H9 (cell line): ENCODE results near the gene TPRG1. TPM values are rescaled to one million over a fixed set of nuclear protein-coding genes. Genes with fewer than 3 reads are reported as not detected.

Experiments used
- DNase-seq: peaks from one replicate; pipeline ENCODE4 v3.0.0-alpha.2; 2017
- H2AFZ ChIP-seq: one replicate; pipeline ENCODE4 v1.6.1; 2013; ENCODE audit warnings: mild to moderate bottlenecking, low read length, control low read depth, moderate library complexity
- H2AK5ac ChIP-seq: 2 replicates; pipeline ENCODE4 v1.6.1; 2013; ENCODE audit warnings: low read length, control low read depth, mixed read lengths; ENCODE audit not compliant: insufficient read length
- H2BK120ac ChIP-seq: one replicate; pipeline ENCODE4 v1.6.1; 2013; ENCODE audit warnings: low read depth, mild to moderate bottlenecking, low read length, control low read depth, inconsistent platforms; ENCODE audit not compliant: poor library complexity, severe bottlenecking
- H2BK12ac ChIP-seq: 2 replicates; pipeline ENCODE4 v1.6.1; 2013; ENCODE audit warnings: low read length, control low read depth, mixed read lengths, low read depth; ENCODE audit not compliant: insufficient read length
- H2BK15ac ChIP-seq: 2 replicates; pipeline ENCODE4 v1.6.1; 2013; ENCODE audit warnings: low read depth, low read length, control low read depth
- H2BK20ac ChIP-seq: one replicate; pipeline ENCODE4 v1.6.1; 2013; ENCODE audit warnings: low read depth, mild to moderate bottlenecking, low read length, control low read depth, inconsistent platforms; ENCODE audit not compliant: poor library complexity, severe bottlenecking
- H2BK5ac ChIP-seq: 2 replicates; pipeline ENCODE4 v1.6.1; 2013; ENCODE audit warnings: low read length, control low read depth, mixed read lengths; ENCODE audit not compliant: insufficient read length
- H3K14ac ChIP-seq: 2 replicates; pipeline ENCODE4 v1.6.1; 2013; ENCODE audit warnings: low read length, control low read depth; ENCODE audit not compliant: insufficient read depth
- H3K18ac ChIP-seq: 2 replicates; pipeline ENCODE4 v1.6.1; 2013; ENCODE audit warnings: low read depth, mild to moderate bottlenecking, mixed read lengths, low read length, control low read depth; ENCODE audit not compliant: insufficient read length
- H3K23ac ChIP-seq: 2 replicates; pipeline ENCODE4 v1.6.1; 2013; ENCODE audit warnings: low read length, control low read depth, mixed read lengths, low read depth; ENCODE audit not compliant: insufficient read length
- H3K23me2 ChIP-seq: 2 replicates; pipeline ENCODE4 v1.6.1; 2013; ENCODE audit warnings: low read depth, mild to moderate bottlenecking, mixed read lengths, low read length, control low read depth; ENCODE audit not compliant: insufficient read length, poor library complexity, severe bottlenecking
- H3K27ac ChIP-seq: 2 replicates; pipeline ENCODE4 v1.5.1; 2013; ENCODE audit warnings: low read length, control low read depth, mixed read lengths, low read depth; ENCODE audit not compliant: insufficient read length
- H3K27me3 ChIP-seq: 2 replicates; pipeline ENCODE4 v1.6.1; 2013; ENCODE audit warnings: low read length, control low read depth, inconsistent platforms; ENCODE audit not compliant: insufficient read depth
- H3K4ac ChIP-seq: 2 replicates; pipeline ENCODE4 v1.6.1; 2013; ENCODE audit warnings: low read depth, mild to moderate bottlenecking, control low read depth, inconsistent platforms, low read length, moderate library complexity
- H3K4me1 ChIP-seq: 2 replicates; pipeline ENCODE4 v1.6.1; 2013; ENCODE audit warnings: low read length, control low read depth, inconsistent platforms; ENCODE audit not compliant: insufficient read depth
- H3K4me2 ChIP-seq: 2 replicates; pipeline ENCODE4 v1.6.1; 2013; ENCODE audit warnings: low read length, control low read depth, mixed read lengths; ENCODE audit not compliant: insufficient read length, insufficient read depth
- H3K56ac ChIP-seq: 2 replicates; pipeline ENCODE4 v1.6.1; 2013; ENCODE audit warnings: low read depth, mild to moderate bottlenecking, mixed read lengths, low read length, control low read depth; ENCODE audit not compliant: insufficient read length
- H3K79me1 ChIP-seq: 2 replicates; pipeline ENCODE4 v1.6.1; 2013; ENCODE audit warnings: low read depth, mild to moderate bottlenecking, moderate library complexity, low read length, control low read depth, inconsistent platforms; ENCODE audit not compliant: insufficient read depth, poor library complexity, severe bottlenecking
- H3K79me2 ChIP-seq: 2 replicates; pipeline ENCODE4 v1.6.1; 2013; ENCODE audit warnings: low read length, control low read depth, inconsistent platforms; ENCODE audit not compliant: insufficient read depth
- H3K9ac ChIP-seq: 2 replicates; pipeline ENCODE4 v1.6.1; 2013; ENCODE audit warnings: low read length, control low read depth, mixed read lengths; ENCODE audit not compliant: insufficient read length; ENCODE audit errors: extremely low read depth
- H3K9me3 ChIP-seq: one replicate; pipeline ENCODE4 v1.6.1; 2013; ENCODE audit warnings: low read depth, low read length, inconsistent platforms; ENCODE audit not compliant: control insufficient read depth
- H3T11ph ChIP-seq: one replicate; pipeline ENCODE4 v1.6.1; 2013; ENCODE audit warnings: mild to moderate bottlenecking, low read length, control low read depth, inconsistent platforms
- H4K20me1 ChIP-seq: one replicate; pipeline ENCODE4 v1.6.1; 2013; ENCODE audit not compliant: control insufficient read depth, insufficient read length, insufficient read depth
- H4K5ac ChIP-seq: 2 replicates; pipeline ENCODE4 v1.6.1; 2013; ENCODE audit warnings: low read depth, mild to moderate bottlenecking, mixed read lengths, low read length, control low read depth; ENCODE audit not compliant: insufficient read length
- H4K8ac ChIP-seq: replicated peaks from 2 replicates; pipeline ENCODE4 v1.6.1; 2013; ENCODE audit warnings: low read length, control low read depth, mixed read lengths, low read depth; ENCODE audit not compliant: insufficient read length
- H4K91ac ChIP-seq: 2 replicates; pipeline ENCODE4 v1.6.1; 2013; ENCODE audit warnings: low read depth, mild to moderate bottlenecking, moderate library complexity, mixed read lengths, low read length, control low read depth; ENCODE audit not compliant: insufficient read length
- H3K27ac Mint-ChIP-seq, 3 experiments: 2 replicates in 2 of 3; 3 replicates in 1 of 3; pipeline ENCODE4 v1.8.0; 2020 to 2021; ENCODE audit warnings: mixed read lengths in 3 of 3, mild to moderate bottlenecking in 1 of 3, moderate library complexity in 1 of 3
- H3K27me3 Mint-ChIP-seq: 2 replicates; pipeline ENCODE4 v1.8.0; 2021; ENCODE audit warnings: low read depth, mild to moderate bottlenecking, moderate library complexity, mixed read lengths
- H3K36me3 Mint-ChIP-seq, 3 experiments: 2 replicates in 2 of 3; 3 replicates in 1 of 3; pipeline ENCODE4 v1.8.0; 2020 to 2021; ENCODE audit warnings: low read depth in 3 of 3, mixed read lengths in 3 of 3; ENCODE audit not compliant: insufficient read depth in 1 of 3
- H3K4me1 Mint-ChIP-seq, 2 experiments: 2 replicates each; pipeline ENCODE4 v1.8.0; 2020; ENCODE audit warnings: mixed read lengths in 2 of 2
- H3K4me3 Mint-ChIP-seq, 2 experiments: 2 replicates in 1 of 2; 3 replicates in 1 of 2; pipeline ENCODE4 v1.8.0; 2020 to 2021; ENCODE audit warnings: mild to moderate bottlenecking in 2 of 2, mixed read lengths in 2 of 2, moderate library complexity in 1 of 2
- H3K9me3 Mint-ChIP-seq, 2 experiments: 2 replicates in 1 of 2; 3 replicates in 1 of 2; pipeline ENCODE4 v1.8.0; 2020; ENCODE audit warnings: mild to moderate bottlenecking in 2 of 2, mixed read lengths in 2 of 2, moderate library complexity in 1 of 2
- total RNA-seq: library from RNA; stranded (reverse); gene quantifications from 2 replicates; pipeline ENCODE4 v1.2.1, GENCODE V29; 2021
- TF ChIP-seq, protein P1 (sequence below): fragments of 200-600 bp; sonication (generic); conservative IDR thresholded peaks from 3 replicates; pipeline ENCODE4 v1.8.0; 2021; ENCODE audit warnings: antibody characterized with exemption, mild to moderate bottlenecking

The TPRG1 gene
- total RNA-seq, 1 experiment from 2014 or later, result 0.66 TPM

DNA sequence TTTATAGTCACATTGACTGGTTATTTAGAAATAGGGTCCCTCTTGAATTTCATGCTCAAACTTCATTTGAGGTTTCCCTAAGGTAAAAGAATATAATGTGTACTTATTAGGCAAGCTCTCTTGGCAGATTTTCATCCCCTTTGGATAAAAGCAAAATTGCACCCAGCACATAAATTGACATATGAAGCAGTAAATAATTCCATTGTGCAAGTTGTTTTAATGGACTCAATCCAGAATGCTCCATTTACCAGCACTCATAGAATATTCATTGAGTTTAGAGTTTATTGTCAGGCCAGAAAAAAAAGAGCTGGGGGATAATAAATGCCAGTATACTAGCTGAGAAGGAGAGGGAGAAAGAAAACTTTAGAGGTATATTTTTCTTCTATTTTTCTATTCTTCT, 136.8 kb downstream of the TPRG1 start:
- Histone ChIP-seq H3K4me1 (peaks cover 7% of the 10 kb centered on the region; the same call in 1 of the 2 replicates), H3K9ac (no peak overlapping the region), H3K27me3 (no peaks in the 10 kb centered on the region), H3K14ac (no peak overlapping the region), H3K4ac (no peak overlapping the region), H2BK12ac (no peak overlapping the region), H3K18ac (no peak overlapping the region), H3K9me3 (no peaks in the 10 kb centered on the region), H2AFZ (no peak overlapping the region), H3K4me2 (no peak overlapping the region), H3K79me1 (no peaks in the 10 kb centered on the region), H3K23ac (no peak overlapping the region), H3K27ac (no peak overlapping the region), H3T11ph (no peak overlapping the region), H4K8ac (no peak overlapping the region), H3K23me2 (no peaks in the 10 kb centered on the region), H2BK5ac (no peak overlapping the region), H4K5ac (no peak overlapping the region), H3K79me2 (no peaks in the 10 kb centered on the region), H2BK120ac (no peak overlapping the region), H4K20me1 (no peaks in the 10 kb centered on the region), H2BK15ac (no peak overlapping the region), H3K56ac (no peak overlapping the region), H2BK20ac (no peak overlapping the region), H2AK5ac (no peak overlapping the region), H4K91ac (no peak overlapping the region)
- Mint-ChIP-seq H3K36me3 (peaks cover 0 to 4% (median 0%) of the 10 kb centered on the region in 3 experiments; a peak in 1 of 7 replicates), H3K4me1 (peaks cover 33 to 37% of the 10 kb centered on the region in 2 experiments), H3K9me3 (no peaks in the 10 kb centered on the region), H3K27ac (no peak overlapping the region), H3K4me3 (no peak overlapping the region), H3K27me3 (no peaks in the 10 kb centered on the region)
- no peak for DNase-seq
- TF ChIP-seq, protein P1, sequence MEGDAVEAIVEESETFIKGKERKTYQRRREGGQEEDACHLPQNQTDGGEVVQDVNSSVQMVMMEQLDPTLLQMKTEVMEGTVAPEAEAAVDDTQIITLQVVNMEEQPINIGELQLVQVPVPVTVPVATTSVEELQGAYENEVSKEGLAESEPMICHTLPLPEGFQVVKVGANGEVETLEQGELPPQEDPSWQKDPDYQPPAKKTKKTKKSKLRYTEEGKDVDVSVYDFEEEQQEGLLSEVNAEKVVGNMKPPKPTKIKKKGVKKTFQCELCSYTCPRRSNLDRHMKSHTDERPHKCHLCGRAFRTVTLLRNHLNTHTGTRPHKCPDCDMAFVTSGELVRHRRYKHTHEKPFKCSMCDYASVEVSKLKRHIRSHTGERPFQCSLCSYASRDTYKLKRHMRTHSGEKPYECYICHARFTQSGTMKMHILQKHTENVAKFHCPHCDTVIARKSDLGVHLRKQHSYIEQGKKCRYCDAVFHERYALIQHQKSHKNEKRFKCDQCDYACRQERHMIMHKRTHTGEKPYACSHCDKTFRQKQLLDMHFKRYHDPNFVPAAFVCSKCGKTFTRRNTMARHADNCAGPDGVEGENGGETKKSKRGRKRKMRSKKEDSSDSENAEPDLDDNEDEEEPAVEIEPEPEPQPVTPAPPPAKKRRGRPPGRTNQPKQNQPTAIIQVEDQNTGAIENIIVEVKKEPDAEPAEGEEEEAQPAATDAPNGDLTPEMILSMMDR, result no peak
